Measurements from ENCODE around the gene TPST2. TPM values are rescaled to one million over a fixed set of nuclear protein-coding genes. Genes with fewer than 3 reads are reported as not detected.

The TPST2 gene
- polyA plus RNA-seq, 2 of the 4 experiments (the other 2 are of a cell fraction), result 10.3 to 10.5 TPM

- H3K4me3 ChIP-seq, result no peak overlapping the region
- no peak overlapping the region for H3K27ac ChIP-seq
- ChIA-PET CTCF (interaction anchor here (0.6 to 2.7 kb wide), 12 partner anchors 9 to 922 kb away, joined by 3 to 8 read pairs (median 5); no protein-coding TSS in a partner anchor), POLR2A (no interaction called here)
- H3K4me1 ChIP-seq, result no peaks in the 10 kb centered on the region
- FAIRE-seq (no peak), ATAC-seq (no peak), DNase-seq (ENCODE audit: low read depth in 1 of 2, low spot score in 1 of 2) (no peak)
- TF ChIP-seq RAD21 (conservative IDR thresholded peaks at IDR 0.05 in 1 of 2, IDR thresholded peaks at IDR 0.05 in 1 of 2) (no peak), CEBPB (IDR thresholded peaks at IDR 0.05) (no peak), HOXA7 (CRISPR knock-in tag; IDR thresholded peaks at IDR 0.05) (no peak), KDM5A (IDR thresholded peaks at IDR 0.05) (no peak), RCOR1 (IDR thresholded peaks at IDR 0.05; ENCODE audit: low read depth, low read length) (no peak), ZSCAN20 (CRISPR knock-in tag; IDR thresholded peaks at IDR 0.05) (no peak), BCL3 (IDR thresholded peaks at IDR 0.05) (no peak), CBX8 (IDR thresholded peaks at IDR 0.05) (no peak), SREBF2 (IDR thresholded peaks at IDR 0.05) (no peak), EP300 (IDR thresholded peaks at IDR 0.05) (no peak), CHD4 (IDR thresholded peaks at IDR 0.05; ENCODE audit: borderline replicate concordance) (no peak), REST (IDR thresholded peaks at IDR 0.05) (no peak), NFE2L2 (conservative IDR thresholded peaks at IDR 0.05; ENCODE audit: low read length) (no peak), HMGXB4 (CRISPR knock-in tag; IDR thresholded peaks at IDR 0.05; ENCODE audit: borderline replicate concordance) (no peak), SMC3 (IDR thresholded peaks at IDR 0.05) (no peak), PBX3 (IDR thresholded peaks at IDR 0.05) (no peak), CTCF (IDR thresholded peaks at IDR 0.05) (no peak), FOSL2 (IDR thresholded peaks at IDR 0.05) (no peak), FOSL2 (CRISPR knock-in tag; IDR thresholded peaks at IDR 0.05) (no peak), MAFK (IDR thresholded peaks at IDR 0.05; ENCODE audit: partially characterized antibody) (no peak)
- 93% methylated on average over 1 of the region's 1 CpG for WGBS (ENCODE audit: missing lambda C conversion rate)
- H3K9me3 ChIP-seq, result no peaks in the 10 kb centered on the region
- H3K4me2 ChIP-seq, result no peak overlapping the region
Measured at GRCh38 chr22:26503758-26504157, 86.2 kb downstream of the TPST2 start.
